Stimulated activated CD8-positive, alpha-beta memory T cell treated with anti-CD3 and anti-CD28 coated beads, Interleukin-15, amount 100 ng/mL, for 24 hours (primary cell): Measurements from ENCODE around the gene XXYLT1.

Experiments used
- DNase-seq: peaks from one replicate; pipeline ENCODE4 v3.0.0-alpha.2; 2020; ENCODE audit warnings: low read depth

XXYLT1 gene

DNA sequence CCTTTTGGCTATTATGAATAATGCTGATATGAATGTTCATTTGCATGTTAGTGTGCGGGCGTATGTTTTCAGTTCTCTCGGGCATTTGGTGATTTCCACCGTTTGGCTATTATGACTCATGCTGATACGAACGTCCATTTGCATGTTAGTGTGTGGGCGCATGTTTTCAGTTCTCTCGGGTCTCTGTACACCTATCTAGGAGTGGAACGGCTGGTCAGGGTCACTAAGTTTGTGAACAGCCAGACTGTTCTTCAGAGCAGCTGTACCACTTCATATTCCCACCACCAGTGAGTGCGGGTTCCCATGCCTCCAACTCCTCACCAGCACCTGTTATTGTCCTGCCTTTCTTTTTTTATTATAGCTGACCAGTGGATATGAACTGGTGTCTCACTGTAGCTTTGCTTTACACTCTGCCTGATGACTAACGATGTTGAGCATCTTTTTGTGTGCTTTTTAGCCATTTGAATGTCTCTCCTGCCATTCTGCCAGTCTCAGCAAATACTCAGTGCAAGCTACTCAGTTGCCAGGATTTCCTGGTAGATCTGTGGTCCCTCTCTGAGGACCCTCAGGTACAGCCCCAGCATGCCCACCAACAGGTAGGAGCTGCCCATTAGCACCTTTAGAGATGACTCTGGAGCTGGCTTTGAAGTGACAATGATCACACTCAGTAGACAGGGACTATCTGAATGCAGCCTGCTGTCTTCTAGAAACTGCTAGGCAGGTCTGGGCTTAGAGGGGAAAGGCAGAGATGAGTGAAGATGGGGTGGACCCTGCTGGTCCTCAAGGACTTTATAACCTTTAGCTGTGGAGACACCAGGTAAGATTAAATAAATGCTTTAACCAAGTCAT lies 141.1 kb downstream of the XXYLT1 start:
- DNase-seq, result no peak

DNA sequence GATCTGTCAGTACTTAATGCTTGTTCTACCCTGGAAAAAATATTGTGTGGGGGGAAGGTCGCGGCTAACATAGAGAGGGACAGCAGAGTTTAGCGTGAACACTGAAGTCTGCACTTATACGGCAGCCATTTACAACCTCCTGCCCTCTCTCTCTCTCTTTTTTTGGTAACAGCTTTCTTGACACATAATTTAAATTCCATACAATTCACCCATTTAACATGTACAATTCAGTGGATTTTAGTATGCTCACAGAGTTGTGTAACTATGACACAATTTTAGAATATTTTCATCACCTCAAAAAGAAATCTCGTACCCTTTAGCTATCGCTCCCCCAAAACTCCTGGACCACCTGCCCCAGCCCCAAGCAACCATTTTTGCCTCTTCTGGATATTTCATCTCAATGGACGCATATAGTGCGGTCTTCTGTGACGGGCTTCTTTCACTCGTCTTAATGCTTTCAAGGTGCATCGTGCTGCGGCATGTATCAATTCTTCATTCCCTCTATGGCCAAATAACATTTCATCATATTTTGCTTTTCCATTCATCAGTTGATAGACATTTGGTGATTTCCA lies 141.8 kb downstream of the XXYLT1 start:
- DNase-seq, result no peak

GRCh38 chr3:195128255-195129071 lies 142.5 kb downstream of the XXYLT1 start:
- no peak for DNase-seq

- DNase-seq, result no peak
Observed at GRCh38 chr3:195126056-195126605, 144.8 kb downstream of the XXYLT1 start.

DNA sequence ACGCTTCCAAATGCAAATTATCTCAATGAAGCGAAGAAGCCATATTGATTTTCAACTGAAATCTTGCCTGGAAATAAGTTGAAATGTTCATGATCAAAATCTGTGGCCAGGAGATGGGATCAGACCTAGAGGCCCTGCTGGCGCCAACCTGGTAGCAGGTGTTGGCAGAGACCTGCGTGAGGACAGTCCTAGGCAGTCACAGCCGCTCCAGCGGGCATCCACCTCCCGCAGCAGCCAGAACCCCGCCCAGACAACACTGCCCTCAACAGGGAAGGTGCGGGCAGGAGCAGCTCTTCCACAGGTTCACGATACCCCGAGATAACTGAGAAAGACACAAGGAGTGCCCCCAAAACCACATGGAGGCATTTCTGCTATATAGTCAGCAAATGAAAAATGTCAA lies 145.3 kb downstream of the XXYLT1 start:
- DNase-seq, result no peak

DNA sequence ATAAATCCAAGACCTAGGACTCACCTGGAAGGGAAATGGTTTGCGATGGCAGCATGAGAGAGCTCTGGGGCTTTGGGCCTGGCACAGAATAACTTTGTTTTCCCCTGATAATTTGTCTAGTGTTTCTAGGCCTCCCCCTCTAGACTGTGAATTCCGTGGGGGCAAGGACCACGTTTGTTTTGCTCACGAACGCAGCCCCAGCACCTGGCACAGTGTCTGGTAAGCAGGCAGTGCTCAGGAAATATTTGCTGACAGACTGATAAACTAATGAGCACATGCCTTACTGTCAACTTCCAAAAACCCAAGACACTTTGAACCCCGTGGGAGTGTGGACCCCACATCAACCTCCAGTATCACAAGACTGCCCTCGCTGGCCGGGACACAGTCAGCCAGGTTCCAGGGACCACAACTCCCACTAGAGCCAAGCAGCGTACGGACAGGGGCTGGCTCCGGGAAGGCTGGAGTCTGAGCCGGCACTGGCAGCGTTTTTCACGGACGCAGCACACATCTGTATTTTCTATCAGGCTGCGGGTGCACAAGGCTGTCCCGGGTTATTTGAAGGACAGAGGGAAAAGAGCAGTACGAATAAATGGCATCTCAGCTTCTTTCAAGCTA lies 146.5 kb downstream of the XXYLT1 start:
- DNase-seq, result no peak

DNA sequence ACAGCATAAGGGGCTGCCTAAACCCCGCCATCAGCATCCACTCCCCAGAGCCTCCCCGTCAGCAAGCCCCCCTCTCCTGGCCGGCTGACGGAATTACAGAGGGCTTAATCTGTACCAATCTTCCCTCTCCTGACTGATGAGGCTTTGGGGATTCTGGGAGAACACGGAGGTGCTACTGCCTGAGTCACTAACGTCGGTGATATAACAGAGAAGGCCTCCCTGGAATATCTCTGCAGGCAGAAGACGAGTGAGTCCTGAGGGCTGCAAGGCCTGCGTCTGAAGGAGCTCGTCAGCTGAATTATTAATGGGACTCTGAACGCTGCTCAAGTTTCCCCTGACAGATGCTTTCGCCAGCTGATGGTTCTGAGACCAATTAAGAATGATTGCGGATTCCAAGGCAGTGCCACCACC lies 147.7 kb downstream of the XXYLT1 start:
- no peak for DNase-seq

- no peak for DNase-seq
Observed at GRCh38 chr3:195122261-195122660, 148.7 kb downstream of the XXYLT1 start.

- DNase-seq, result no peak
Observed at GRCh38 chr3:195120267-195120601, 150.7 kb downstream of the XXYLT1 start.

DNA sequence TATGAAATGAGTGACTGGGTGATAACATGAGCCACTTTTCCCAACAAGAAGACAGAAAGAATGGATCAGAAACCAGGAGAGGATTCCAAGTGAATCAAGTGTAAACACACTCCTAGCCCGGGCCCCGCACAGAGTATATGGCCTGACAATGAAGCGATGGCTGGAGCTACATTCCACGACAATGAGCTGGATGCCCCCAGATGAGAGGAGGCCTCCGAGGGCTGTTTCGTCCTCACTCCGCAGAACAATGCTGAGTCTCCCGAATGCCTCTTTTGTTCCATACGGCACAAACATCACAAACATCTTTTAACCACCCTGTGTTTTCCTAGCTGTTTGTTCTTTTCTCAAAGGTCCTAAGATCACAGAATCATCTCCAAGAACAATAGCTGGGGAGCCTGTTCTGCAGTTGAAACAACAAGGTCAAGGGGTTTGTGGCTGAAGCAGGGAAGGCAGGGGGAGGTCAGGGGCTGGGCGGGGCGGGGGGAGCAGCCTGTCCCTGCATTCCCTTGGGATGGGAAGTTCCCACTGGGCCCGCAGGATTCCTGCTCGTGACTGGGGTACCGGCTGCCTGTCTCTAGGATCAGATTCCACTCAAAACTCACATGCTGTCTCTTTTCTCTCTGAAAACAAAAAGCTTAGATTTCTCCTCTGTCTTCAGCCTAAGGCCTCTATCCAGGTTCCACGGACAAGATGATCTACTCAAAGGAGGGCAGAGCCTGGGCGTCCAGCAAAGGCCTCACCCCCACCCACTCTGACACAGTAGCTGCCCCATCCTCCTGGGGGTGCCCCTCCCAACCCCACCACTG lies 151.3 kb downstream of the XXYLT1 start:
- no peak for DNase-seq

- no peak for DNase-seq
Observed at GRCh38 chr3:195118671-195119070, 152.3 kb downstream of the XXYLT1 start.

DNA sequence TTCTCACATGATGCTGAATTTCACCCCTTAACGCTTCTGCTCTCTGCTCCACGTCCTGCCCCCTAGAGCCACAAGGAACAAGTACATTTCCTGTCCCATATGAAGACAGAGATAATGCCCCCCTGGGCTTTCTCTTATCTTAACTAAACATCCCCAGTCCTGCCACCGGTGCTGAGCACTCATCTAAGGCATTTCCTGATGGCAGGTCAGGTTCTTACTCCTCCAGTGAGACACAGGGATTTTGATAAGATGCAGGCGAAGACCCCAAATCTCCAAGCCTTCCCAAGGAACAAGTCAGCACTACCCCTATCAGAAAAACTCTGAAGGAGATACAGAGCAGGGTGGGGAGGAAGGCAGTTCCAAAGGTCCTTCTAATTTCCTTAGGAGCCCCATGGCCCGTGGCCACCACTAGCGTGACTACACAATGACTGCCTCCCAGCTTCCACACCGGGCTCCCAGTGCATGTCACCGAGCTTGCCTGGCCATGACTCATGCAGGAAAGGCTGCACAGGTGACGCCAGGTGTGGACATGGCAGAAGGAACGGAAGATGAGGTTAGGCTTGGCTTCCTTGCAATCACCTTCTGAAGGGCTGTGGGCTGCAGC lies 152.9 kb downstream of the XXYLT1 start:
- no peak for DNase-seq

GRCh38 chr3:195116407-195117185 lies 154.4 kb downstream of the XXYLT1 start:
- no peak for DNase-seq

DNA sequence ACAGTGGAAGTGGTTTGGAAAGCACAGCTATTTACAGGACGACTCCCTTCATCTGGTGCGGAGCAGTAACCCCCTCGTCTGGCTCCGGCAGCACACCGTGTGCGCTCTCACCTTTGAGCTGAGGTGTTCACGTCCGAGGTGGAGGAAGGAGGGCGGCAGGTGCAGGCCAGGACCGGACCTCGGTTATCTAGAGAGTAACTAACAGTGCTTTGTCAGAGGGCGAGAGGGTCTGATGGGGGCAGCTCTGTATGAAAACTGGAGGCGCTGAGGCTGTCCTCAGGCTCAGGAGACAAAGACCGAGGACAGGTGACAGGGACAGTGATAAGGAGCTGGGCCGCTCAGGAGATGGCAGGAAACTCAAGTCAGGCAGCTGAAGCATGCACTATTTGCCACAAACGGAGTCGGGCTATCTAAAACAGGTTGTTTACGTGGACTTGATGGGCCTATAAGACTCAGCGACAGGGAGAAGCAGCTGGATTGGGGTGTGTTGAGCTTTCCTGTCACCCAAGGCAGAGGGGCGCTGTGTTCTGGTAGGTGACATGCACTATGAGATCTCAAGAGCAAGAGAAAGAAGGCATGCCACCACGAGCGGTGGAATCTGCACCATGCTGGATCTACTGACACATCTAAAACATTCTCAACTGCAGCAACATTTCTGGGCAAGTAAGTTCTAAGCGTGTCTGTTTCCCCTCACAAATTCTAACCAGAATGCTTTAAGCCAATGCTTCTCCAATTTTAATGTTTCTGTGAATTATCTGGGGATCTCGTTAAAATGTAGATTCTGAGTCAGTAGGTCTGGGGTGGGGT lies 155.2 kb downstream of the XXYLT1 start:
- DNase-seq, result no peak

DNA sequence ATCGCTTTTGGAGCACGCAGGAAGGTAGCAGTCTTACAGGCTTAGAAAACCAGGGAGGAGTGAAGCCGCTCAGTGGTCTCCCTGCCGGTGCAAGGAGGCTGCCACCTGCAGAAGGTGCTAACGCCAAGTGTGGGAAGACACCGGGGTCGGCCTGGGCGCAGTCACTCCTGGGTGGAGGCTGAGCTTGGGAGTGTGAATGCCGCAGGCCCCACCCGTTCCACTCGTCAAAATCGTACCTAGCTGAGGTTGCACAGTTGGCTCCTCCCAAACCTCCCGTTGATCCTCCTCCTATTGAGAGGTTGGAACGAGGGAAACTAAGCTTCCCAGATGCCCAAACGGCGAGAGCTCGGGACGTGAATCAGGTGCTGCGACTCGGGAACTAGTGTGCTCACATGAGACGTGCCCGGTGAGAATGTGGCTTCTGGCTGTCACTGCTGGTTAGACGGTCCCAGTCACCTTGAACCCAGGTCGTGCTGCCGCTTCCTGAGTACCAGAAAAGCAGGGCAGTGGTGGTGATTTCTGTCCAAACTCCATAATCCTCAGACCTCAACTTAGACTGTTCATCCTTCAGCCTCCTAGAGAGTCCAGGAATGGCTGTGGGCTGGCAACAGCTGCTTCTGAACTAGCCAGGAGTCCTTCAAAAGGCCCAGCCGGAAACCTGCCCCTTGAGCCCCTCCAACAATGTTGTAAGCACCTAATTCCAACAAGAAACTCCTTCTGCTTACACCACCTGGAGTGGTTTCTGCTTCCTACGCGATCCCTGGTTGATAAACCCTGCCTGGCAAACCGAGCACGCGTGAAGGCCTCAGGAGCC lies 156.0 kb downstream of the XXYLT1 start:
- DNase-seq, result no peak

- DNase-seq, result no peak
Observed at GRCh38 chr3:195113536-195114425, 157.2 kb downstream of the XXYLT1 start.

- DNase-seq, result no peak
Observed at GRCh38 chr3:195113048-195113447, 157.9 kb downstream of the XXYLT1 start.
